Measurements from ENCODE around the gene CCDC32. TPM values are rescaled to one million over a fixed set of nuclear protein-coding genes. Genes with fewer than 3 reads are reported as not detected.

Gene CCDC32
- polyA plus RNA-seq, 1 donor = 36.0 TPM

Other genes with a start within 250 kb of the CCDC32 start
- 14.6 TPM for gene INAFM2, start 241.3 kb downstream of the CCDC32 start, polyA plus RNA-seq
- 7.2 TPM for gene CCDC9B, start 224.1 kb downstream of the CCDC32 start, polyA plus RNA-seq
- gene PHGR1, start 214.0 kb downstream of the CCDC32 start, polyA plus RNA-seq = 892 TPM
- 4.6 TPM for gene DISP2, start 206.8 kb downstream of the CCDC32 start, polyA plus RNA-seq
- 21.3 TPM for gene KNSTRN, start 182.3 kb downstream of the CCDC32 start, polyA plus RNA-seq
- gene IVD, start 159.2 kb downstream of the CCDC32 start, polyA plus RNA-seq = 51.2 TPM
- gene BAHD1, start 124.1 kb downstream of the CCDC32 start, polyA plus RNA-seq = 28.1 TPM
- gene CHST14, start 94.1 kb downstream of the CCDC32 start, polyA plus RNA-seq = 12.5 TPM
- gene RPUSD2, start 4.3 kb upstream of the CCDC32 start, polyA plus RNA-seq = 9.9 TPM
- gene KNL1, start 29.2 kb upstream of the CCDC32 start, polyA plus RNA-seq = 9.8 TPM
- gene RAD51, start 130.1 kb upstream of the CCDC32 start, polyA plus RNA-seq = 8.1 TPM
- 79.8 TPM for gene RMDN3, start 190.2 kb upstream of the CCDC32 start, polyA plus RNA-seq
- 182 TPM for gene GCHFR, start 199.0 kb upstream of the CCDC32 start, polyA plus RNA-seq
- gene C15orf62, start 204.9 kb upstream of the CCDC32 start, polyA plus RNA-seq = 5.4 TPM
- 25.6 TPM for gene ZFYVE19, start 242.0 kb upstream of the CCDC32 start, polyA plus RNA-seq
- 40.9 TPM for gene DNAJC17, start 242.4 kb upstream of the CCDC32 start, polyA plus RNA-seq